ENCODE measurements around the gene EXT2. TPM values are rescaled to one million over a fixed set of nuclear protein-coding genes. Genes with fewer than 3 reads are reported as not detected.

The EXT2 gene
- total RNA-seq, 1 experiment from 2014 or later, result 114 TPM

DNA sequence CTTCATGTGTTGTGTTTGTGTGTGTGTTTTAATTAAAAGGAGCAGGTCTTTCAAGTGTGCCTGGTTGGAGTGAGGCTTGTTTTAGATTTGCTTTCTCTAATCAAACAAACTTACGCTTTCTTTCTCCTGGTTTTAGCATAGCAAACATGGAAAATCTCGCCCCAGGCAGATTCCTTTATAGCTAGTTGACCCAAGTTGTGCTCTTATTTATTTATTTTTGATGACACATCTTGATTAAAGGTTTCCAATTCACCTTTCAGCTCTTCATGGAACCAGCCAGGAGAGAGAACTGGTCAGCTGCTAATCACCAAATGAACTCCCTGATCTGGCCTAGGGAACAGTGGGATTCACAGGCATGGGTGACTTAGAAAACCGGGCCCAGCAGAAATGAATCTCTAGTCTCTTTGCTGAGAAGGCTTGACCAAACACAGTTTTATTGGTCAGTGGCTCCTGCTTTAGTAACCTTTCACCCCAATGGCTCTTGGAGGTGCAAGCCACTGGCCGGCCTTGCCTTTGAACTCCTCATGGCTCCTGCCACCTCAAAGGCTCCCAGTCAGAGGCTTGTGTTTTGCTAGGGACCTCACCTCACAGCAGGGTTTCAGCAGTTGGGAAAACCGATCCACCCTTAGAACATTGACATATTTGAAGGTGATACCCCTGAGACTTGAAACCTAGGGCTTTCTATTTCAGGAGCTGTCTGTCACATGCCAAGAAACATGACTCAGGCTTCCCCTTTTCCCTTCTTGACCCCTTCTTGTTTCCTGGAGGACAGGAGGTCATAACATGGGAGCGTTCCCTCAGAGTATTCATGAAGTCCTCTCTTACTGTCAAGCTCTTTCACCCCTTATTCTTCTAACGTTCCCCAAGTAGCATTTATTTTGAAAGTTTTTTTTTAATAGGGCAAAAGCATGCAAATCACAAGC is 48.8 kb downstream of the EXT2 start:
- DNase-seq (ENCODE audit: low read depth, low spot score), result no peak
- in situ Hi-C loops (cut with HindIII; ENCODE audit: low pct_unique_long_range_greater_than_20kb, low sequenced_read_pairs), result no loop called here

DNA sequence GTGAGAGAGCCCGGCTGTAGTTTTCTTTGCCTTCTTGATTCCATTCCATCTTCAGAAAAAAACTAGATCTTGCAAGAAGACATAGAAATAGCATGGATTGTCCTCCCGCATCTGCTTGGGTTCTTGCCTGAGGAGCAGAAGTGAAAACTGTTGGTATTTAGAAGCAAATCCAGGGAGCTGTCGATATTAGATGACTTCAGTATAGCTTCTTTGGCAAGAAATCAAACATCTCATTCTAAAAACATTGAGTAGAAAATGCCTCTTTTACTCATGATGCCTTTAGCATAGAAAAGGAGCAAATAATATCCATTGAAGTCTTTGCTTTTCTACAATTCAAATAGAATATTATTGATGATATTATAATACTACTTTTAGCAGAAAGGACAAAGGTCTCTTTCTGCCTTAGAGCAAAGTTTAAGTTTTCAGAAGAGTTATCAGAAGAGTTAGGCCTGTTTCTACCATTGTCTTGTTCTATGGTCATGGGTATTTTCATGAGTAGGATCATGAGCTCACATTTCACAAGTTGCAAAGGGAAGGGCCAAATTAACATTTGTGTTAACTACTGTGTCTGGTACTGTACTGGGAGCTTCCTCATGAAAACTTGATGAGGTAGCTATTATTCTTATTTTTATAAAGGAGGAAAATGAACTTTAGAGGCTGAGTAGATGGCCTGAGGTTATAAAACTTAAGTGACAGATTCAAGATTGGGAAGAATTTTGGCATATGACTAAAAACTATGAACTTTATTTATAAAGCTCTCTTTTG is 49.7 kb downstream of the EXT2 start:
- in situ Hi-C loops (cut with HindIII; ENCODE audit: low pct_unique_long_range_greater_than_20kb, low sequenced_read_pairs), result no loop called here
- DNase-seq (ENCODE audit: low read depth, low spot score), result no peak

DNA sequence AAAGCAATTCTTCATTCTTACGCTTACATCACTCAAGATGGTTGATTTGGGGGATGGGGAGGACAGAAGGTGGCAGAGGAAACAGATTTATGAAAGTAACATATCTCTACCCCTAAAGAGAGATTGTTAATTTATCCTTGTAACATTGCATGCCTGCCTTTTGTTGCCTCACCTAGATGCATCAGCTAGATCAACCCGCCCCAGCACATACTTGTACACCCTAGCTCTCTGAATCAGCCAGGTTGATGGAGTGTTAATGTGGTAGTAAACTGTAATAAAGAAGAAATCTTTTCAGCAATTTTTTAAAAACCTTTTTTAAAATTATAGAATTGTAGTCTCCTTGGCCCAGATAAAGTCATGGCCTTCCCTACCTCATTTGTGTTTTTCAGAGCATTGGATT is 51.5 kb downstream of the EXT2 start:
- DNase-seq (ENCODE audit: low read depth, low spot score), result no peak
- in situ Hi-C loops (cut with HindIII; ENCODE audit: low pct_unique_long_range_greater_than_20kb, low sequenced_read_pairs), result no loop called here

DNA sequence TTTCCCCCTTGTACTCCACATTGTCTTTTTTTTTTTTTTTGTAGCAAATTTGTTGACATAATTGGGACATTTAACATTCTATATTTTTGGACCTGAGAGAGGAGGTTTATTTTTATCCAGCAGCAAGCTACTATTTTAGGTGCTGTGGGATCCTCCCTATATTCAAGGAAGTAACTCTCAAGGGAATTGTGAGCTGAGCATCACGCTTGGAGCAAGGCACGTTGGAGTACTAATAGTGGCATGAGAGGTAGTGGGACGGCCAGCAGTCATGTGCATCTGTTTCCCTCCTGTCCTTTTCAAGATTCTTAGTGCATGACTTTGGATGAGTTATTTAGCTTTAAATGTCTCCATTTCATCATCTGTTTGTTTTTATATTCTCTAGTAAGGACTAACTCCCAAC is 52.3 kb downstream of the EXT2 start:
- in situ Hi-C loops (cut with HindIII; ENCODE audit: low pct_unique_long_range_greater_than_20kb, low sequenced_read_pairs), result no loop called here
- no peak for DNase-seq (ENCODE audit: low read depth, low spot score)

DNA sequence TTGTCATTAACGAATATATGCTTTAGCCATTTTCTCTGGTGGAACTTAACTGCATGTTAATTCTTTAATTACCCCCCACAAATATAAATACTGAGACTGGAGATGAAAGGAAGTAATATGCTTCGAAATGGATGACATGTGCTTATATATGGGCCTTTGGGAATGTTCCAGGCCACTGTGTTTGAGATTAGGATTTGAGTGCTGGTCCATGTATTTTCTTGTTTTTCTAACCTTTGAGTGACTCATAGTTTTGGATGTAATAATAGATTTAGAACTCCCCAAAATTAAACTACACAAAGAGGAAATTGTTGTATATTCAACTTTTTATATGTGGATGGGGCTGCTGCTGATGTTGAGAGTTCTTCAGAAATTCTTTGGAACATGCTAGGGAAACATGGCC is 54.2 kb downstream of the EXT2 start:
- in situ Hi-C loops (cut with HindIII; ENCODE audit: low pct_unique_long_range_greater_than_20kb, low sequenced_read_pairs), result no loop called here
- DNase-seq (ENCODE audit: low read depth, low spot score), result no peak

DNA sequence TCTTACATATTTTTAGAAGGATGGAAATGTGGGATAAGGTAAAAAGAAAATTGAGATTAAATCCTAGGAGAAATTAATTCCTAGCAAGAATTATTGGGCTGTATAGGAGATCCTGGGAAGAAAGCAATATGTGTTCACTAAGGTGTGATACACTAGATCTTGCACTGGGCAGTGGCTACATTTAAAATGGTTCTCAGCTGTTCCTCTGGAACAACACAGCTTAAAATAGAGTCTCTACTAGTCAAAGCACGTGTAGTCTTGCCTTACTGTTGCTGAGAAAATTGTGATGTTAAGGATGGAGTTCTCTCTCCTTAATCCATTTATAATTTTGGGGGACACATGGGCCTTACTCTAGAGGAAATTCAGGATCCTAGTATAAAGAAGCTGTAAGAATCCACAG is 54.9 kb downstream of the EXT2 start:
- in situ Hi-C loops (cut with HindIII; ENCODE audit: low pct_unique_long_range_greater_than_20kb, low sequenced_read_pairs), result no loop called here
- DNase-seq (ENCODE audit: low read depth, low spot score), result no peak

DNA sequence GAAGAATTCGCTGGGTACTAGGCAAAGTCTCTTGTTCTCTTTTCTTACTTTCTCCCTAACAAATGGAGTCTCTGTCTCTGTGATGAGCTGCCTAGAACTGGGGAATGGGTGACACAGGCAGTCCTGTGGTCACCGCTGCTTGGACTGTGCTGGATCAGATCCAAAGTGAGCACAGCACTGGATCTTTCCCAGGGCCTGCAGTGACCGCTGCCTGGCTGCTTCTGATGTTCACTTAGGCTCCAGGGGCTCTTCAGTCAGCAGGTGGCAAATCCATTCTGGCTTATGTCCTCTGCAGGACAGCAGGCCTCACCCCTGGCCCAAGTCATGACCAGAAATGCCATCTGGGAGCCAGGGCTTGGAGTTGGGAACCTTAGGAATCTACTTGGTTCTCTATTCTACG is 61.5 kb downstream of the EXT2 start:
- in situ Hi-C loops (cut with HindIII; ENCODE audit: low pct_unique_long_range_greater_than_20kb, low sequenced_read_pairs), result no loop called here
- no peak for DNase-seq (ENCODE audit: low read depth, low spot score)

DNA sequence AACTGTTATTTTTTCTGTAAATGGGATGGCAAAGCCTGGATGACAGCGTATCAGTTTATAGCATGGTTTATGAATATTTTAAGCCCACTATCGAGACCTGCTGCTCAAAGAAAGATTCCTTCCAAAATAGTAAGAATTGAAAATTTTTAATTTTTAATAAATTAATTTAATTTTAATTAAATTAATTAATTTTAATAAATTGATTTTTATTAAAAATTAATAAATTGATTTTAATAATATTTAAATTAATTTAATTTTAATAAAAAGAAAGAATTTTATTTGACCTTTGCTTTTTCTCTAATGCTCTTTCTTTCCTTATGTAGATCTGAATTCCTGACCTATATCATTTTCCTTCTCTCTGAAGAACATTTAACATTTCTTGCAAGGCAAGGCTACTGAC is 62.9 kb downstream of the EXT2 start:
- in situ Hi-C loops (cut with HindIII; ENCODE audit: low pct_unique_long_range_greater_than_20kb, low sequenced_read_pairs), result no loop called here
- no peak for DNase-seq (ENCODE audit: low read depth, low spot score)

DNA sequence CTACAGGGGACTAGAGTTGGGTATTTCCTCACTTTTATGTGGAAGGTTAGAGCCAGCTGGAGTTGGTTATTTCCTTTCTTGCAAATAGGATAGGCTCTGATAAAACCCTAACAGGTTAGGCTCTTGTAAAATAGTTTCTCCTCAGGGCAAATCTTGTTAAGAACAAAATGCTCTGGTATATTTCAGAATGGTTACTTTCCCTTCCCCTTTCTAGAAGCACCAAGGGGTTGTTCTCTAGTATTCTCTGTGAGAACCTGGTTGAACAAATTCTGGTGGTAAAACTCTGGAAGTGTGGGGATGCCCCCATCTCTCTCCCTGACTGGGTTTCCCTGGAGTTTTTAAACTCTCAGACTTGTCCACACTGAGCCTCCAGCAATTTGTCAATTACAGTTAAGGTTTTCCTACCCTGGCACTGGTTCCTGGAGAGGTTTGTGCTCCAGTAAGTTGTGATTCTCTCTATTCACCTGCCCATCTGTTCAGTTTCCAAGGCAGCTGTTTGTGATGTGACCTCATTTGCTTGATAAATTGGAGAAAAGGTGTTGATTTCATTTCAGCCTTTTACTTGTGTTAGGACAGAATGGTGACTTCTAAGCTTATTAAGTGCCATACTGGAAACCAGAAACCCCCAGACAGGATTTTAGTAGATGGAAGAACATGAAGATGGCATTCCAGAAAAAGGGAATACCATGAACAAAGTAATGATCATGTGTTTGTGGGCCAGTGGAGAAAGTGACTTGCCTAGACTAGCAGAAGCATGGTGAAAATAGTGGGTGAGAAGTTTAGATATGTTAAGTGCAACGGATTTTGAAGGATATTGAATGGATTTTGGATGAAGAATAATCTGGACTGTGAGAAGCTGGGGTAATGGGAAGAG is 64.6 kb downstream of the EXT2 start:
- no peak for DNase-seq (ENCODE audit: low read depth, low spot score)
- in situ Hi-C loops (cut with HindIII; ENCODE audit: low pct_unique_long_range_greater_than_20kb, low sequenced_read_pairs), result no loop called here

DNA sequence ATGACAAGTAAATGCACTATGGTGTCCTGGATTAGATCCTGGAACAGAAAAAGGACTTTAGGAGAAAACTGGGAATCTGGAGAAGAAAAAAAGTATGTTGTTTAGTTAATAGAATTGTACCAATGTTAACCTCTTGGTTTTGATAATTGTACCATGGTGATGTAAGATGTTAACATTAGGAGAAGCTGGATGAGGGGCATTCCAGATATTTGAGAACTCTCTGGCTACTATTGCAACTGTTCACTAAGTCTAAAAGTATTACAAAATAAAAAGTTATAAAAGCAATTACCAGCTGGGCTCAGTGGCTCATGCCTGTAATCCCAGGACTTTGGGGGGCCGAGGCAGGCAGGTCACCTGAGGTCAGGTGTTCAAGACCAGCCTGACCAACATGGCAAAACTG is 66.5 kb downstream of the EXT2 start:
- no peak for DNase-seq (ENCODE audit: low read depth, low spot score)
- in situ Hi-C loops (cut with HindIII; ENCODE audit: low pct_unique_long_range_greater_than_20kb, low sequenced_read_pairs), result no loop called here

DNA sequence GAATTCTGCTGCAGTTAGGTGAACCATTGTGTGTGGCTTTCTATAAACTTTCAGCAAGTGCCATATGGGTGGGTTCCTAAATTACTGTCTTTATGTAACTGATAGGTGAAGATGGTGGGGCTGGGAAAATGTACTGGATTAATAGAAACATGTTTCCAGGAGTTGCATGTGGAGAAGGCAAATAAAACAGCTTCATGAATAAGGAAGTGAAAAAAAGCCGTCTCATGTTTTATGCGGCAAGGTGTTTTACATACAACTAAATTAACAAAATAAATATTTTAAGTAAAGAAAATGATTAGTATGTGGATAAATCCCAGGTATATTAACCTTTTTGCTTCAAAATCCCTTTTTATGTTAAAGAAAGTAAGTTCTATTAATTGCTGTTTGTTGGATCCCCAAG is 67.2 kb downstream of the EXT2 start:
- peak; percentile 3 for DNase-seq (ENCODE audit: low read depth, low spot score)

DNA sequence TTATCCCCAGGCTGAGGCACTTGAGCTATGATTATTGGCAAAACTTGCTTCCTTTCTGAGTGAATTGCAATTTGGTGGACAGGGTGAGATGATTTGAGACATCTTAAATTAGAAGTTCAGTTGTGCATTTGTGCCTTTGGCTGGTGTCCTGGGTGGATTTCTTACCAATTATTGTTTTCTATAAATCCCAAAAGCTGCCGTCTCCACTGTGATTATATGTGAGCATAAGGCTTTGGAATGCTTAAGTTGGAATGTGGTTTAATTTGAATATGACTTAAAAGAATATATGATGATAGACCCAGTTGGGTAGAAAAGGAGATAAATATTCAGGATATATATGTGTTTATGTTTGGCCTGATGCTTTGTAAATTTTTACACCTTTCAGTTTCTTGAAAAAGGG is 70.0 kb downstream of the EXT2 start:
- in situ Hi-C loops (cut with HindIII; ENCODE audit: low pct_unique_long_range_greater_than_20kb, low sequenced_read_pairs), result no loop called here
- DNase-seq (ENCODE audit: low read depth, low spot score), result no peak

More for the DNA sequence above, 67.2 kb downstream of the EXT2 start:
- in situ Hi-C loops (cut with HindIII; ENCODE audit: low pct_unique_long_range_greater_than_20kb, low sequenced_read_pairs), result no loop called here

DNA sequence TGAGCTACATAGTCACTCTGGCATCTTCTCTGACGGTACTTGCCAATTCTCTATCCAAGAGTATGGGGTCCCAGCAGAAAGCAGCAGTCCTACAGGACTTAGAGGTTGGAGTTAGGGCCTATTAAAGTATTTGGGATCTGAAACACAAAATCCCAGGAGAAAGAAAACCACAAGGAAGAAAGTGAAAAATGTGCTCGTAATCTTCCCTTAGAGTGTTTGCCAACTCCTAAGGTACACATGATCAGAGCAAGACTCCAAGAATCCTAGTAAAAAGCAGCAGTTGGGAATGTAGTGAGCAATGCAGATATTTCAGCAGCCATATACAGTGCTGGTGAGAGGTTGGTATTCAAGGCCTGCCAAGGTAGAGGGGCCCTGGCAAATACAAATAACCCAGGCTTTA is 71.6 kb downstream of the EXT2 start:
- DNase-seq (ENCODE audit: low read depth, low spot score), result no peak
- in situ Hi-C loops (cut with HindIII; ENCODE audit: low pct_unique_long_range_greater_than_20kb, low sequenced_read_pairs), result no loop called here

DNA sequence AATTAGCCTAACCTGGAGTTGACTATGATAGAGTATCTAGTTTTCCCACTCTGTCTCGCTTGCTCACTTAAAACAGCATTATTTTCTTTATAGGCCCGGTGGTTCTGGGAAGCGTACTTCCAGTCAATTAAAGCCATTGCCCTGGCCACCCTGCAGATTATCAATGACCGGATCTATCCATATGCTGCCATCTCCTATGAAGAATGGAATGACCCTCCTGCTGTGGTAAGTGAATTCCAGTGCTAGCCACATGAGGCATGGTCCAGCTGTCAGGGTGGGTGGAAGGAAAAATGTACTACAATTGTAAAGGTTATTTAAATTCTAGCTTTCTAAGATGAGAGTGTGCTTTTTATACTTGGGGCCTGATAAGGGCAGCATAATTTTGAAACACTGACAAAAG is 76.0 kb downstream of the EXT2 start:
- in situ Hi-C loops (cut with HindIII; ENCODE audit: low pct_unique_long_range_greater_than_20kb, low sequenced_read_pairs), result no loop called here
- no peak for DNase-seq (ENCODE audit: low read depth, low spot score)

DNA sequence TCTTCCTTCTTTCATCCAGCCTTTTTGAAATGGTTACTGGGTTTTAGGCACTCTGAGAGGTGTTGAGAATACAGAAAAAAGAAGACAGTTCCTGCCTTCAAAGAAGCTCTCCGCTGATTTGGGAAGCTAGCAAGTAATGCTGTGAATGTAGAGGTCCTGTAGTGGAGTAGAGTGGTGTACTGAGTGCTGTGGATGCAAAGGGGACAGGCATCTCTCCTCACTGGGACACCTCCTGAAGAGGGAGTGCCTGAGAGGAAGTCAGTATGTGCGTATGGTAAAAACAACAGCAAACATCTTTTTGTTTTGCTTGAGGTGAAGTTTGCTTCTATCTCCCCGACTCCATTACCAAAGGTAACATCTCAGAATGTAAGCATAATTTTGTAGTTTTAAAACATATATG is 77.5 kb downstream of the EXT2 start:
- no peak for DNase-seq (ENCODE audit: low read depth, low spot score)
- in situ Hi-C loops (cut with HindIII; ENCODE audit: low pct_unique_long_range_greater_than_20kb, low sequenced_read_pairs), result no loop called here

DNA sequence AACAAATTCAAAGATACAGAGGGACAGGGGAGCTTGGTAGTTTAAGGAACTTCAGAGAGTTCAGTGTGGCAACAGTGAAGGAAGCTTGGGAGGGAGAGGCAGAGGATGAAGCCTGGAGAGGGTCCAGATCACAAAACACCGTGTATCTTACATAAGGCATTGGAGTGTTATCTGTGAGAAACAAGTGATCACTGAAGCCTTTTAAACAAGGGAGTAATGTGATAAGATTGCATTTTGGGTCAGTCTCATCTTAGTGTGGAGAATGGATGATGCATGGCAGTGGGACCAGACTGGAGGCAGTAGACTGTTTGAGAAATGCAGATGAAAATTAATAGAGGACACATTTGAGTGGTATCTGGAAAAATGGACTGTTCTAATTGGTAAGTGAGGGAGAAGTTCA is 79.4 kb downstream of the EXT2 start:
- DNase-seq (ENCODE audit: low read depth, low spot score), result no peak
- in situ Hi-C loops (cut with HindIII; ENCODE audit: low pct_unique_long_range_greater_than_20kb, low sequenced_read_pairs), result no loop called here

DNA sequence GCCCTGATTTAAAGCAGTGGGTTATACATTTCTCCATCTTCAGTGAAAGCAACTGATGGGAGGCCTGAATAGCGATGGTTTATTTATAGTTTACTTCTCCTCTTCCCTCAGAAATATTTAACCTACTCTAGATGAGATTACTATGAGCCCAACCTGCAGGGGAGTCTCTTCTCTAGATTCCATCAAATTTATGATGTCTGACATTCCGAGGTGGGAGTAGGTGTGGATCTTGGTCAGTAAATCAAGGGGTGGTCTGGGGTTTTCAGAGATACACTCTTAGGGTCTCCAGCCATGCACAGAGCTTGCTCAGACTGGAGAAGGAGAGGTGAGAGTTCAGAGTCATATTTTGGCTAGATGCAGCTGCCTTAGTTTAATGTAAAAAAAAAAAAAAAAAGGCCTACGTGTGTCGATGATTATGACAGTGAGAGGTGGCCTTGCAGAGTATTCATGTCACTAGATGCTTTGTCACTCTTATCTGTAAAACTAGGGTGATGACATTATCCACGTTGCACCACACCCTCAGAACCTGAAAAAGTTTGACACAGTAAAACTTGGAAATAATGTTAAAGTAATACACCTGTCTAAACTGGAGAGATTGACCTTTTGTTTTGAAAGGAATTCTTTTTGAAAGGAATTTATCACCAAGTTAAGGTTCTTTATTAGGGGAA is 81.2 kb downstream of the EXT2 start:
- in situ Hi-C loops (cut with HindIII; ENCODE audit: low pct_unique_long_range_greater_than_20kb, low sequenced_read_pairs), result no loop called here
- no peak for DNase-seq (ENCODE audit: low read depth, low spot score)

DNA sequence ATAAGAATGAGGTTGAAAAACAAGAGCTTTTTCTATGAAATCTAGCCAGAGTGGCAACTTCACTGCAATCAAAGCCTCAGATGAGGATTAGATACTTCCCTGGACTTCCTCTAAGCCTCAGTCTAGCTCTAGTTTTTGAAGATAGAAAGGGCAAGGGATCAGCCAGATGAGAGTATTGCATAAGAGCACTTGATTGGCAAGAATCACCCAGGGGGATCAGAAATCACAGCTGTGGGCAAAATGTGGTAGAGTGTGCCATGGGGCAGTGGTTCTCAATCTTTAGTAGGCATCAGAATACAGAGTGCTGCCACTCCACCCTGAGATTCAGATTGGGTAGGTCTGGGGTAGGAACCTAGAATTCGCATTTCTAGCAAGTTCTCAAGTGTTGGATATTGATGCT is 82.4 kb downstream of the EXT2 start:
- in situ Hi-C loops (cut with HindIII; ENCODE audit: low pct_unique_long_range_greater_than_20kb, low sequenced_read_pairs), result no loop called here
- no peak for DNase-seq (ENCODE audit: low read depth, low spot score)
